ENCODE results near the gene FGF19. TPM values are rescaled to one million over a fixed set of nuclear protein-coding genes. Genes with fewer than 3 reads are reported as not detected.
A peak's percentile ranks its signal among the peaks of the same experiment; 100 is the strongest.

FGF19 gene
- total RNA-seq, 1 experiment from 2014 or later = 0.69 TPM

DNA sequence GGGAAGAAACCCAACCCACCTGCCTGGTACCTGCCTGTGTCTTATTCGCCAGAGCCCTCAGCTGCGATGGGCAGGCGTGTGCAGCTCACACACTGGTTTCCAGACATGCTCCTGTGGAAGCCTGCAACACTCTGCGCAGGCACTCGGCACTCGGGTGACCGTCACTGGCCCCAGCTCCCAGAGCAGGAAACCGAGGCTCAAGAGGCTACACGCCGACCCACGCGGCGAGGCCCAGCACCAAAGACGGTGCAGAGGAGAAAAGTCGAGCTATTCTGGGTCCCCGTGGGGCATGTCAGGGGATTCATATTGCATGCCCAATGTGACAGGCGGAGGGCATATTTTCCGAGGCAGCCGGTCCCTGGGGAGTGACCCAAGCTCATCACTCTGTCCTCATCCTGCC lies 11.6 kb upstream of the FGF19 start:
- POLR2A ChIA-PET (ENCODE audit: low non-redundant PET) = interaction anchor here (0.6 kb wide), 1 partner anchor 66 kb away, joined by 3 read pairs; no protein-coding TSS in a partner anchor
- intact Hi-C loops (cut with micrococcal nuclease; ENCODE audit: unreplicated experiment) = no loop called here
- Histone ChIP-seq H3K27ac (ENCODE audit: low read depth, low read length, poor library complexity, severe bottlenecking) (no peak overlapping the region), H3K36me3 (ENCODE audit: insufficient read depth, low read length, poor library complexity, severe bottlenecking) (no peaks in the 10 kb centered on the region), H3K9me3 (ENCODE audit: low read depth, low read length, poor library complexity, severe bottlenecking) (no peaks in the 10 kb centered on the region), H3K4me1 (ENCODE audit: insufficient read depth, low read length, poor library complexity, severe bottlenecking) (peaks cover 21% of the 10 kb centered on the region), H3K27me3 (replicated peaks; ENCODE audit: insufficient read depth, low read depth, low read length, poor library complexity) (no peaks in the 10 kb centered on the region), H3K4me3 (ENCODE audit: low read depth, low read length, poor library complexity, severe bottlenecking) (no peak overlapping the region)
- no TSS peak for BruUV-seq (replicated peaks)
- CTCF ChIA-PET = interaction anchor here (0.8 kb wide), 1 partner anchor 11 kb away, joined by 3 read pairs; no protein-coding TSS in a partner anchor
- DNase-seq (ENCODE audit: low spot score) = no peak
- TF ChIP-seq CTCF (conservative IDR thresholded peaks at IDR 0.05; ENCODE audit: low read depth, low read length) (no peak), EZH2 (IDR thresholded peaks at IDR 0.05; ENCODE audit: borderline replicate concordance, low read depth, low read length, poor library complexity, severe bottlenecking) (no peak)

DNA sequence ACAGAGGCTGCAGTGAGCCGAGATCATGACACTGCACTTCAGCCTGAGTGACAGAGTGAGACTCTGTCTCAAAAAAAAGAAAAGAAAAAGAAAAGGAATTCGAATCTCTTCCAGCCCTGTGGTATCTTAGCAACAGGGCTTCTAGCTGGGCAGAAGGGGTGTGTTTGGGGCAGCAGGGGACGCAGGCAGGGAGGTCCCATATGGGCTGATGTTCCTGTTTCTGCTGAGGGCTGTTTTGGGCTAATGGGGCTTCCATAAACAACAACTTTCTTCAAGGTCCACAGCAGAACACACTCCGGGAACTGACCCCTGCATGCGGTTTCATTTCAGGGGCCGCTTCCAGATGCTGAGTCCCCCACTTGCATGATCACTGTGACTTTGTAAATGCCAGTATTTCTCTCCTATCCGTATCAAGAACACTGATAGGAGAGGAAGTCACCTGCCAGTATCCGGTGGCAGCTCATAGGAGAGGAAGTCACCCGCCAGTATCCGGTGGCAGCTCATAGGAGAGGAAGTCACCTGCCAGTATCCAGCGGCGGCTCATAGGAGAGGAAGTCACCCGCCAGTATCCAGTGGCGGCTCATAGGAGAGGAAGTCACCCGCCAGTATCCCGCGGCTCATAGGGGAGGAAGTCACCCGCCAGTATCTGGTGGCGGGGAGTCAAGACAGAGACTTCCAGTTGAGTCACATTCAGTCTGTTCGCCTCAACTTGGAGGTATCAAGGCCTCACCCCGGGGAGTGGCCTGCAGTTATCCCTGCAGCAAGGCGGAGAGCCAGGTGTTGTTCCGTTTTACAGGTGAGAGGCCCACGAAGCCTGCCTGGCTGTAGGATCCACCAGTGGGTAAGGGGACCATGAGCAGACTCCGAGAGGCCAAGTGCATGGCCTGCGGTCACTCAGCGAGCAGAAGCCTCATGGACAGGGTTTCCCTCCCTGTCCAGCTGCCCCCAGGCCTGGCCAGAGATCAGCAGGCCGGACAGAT lies 8.3 kb upstream of the FGF19 start:
- CTCF ChIA-PET = interaction anchor here (0.6 to 1.5 kb wide), 2 partner anchors 189 to 611 kb away, joined by 3 to 6 read pairs; no protein-coding TSS in a partner anchor
- intact Hi-C loops (cut with micrococcal nuclease; ENCODE audit: unreplicated experiment) = no loop called here

More for the DNA sequence above, 8.3 kb upstream of the FGF19 start:
- Histone ChIP-seq H3K36me3 (ENCODE audit: insufficient read depth, low read length, poor library complexity, severe bottlenecking) (no peaks in the 10 kb centered on the region), H3K9me3 (ENCODE audit: low read depth, low read length, poor library complexity, severe bottlenecking) (no peaks in the 10 kb centered on the region), H3K27me3 (replicated peaks; ENCODE audit: insufficient read depth, low read depth, low read length, poor library complexity) (no peaks in the 10 kb centered on the region), H3K4me1 (ENCODE audit: insufficient read depth, low read length, poor library complexity, severe bottlenecking) (peaks cover 14% of the 10 kb centered on the region), H3K27ac (ENCODE audit: low read depth, low read length, poor library complexity, severe bottlenecking) (no peak overlapping the region), H3K4me3 (ENCODE audit: low read depth, low read length, poor library complexity, severe bottlenecking) (no peak overlapping the region)
- POLR2A ChIA-PET (ENCODE audit: low non-redundant PET) = no interaction called here
- BruUV-seq (replicated peaks) = no TSS peak
- peak; percentile 70 for DNase-seq (ENCODE audit: low spot score)
- TF ChIP-seq EZH2 (IDR thresholded peaks at IDR 0.05; ENCODE audit: borderline replicate concordance, low read depth, low read length, poor library complexity, severe bottlenecking) (no peak), CTCF (conservative IDR thresholded peaks at IDR 0.05; ENCODE audit: low read depth, low read length) (no peak)
